Measurements from ENCODE around the gene SRP54.

SRP54 gene

DNA sequence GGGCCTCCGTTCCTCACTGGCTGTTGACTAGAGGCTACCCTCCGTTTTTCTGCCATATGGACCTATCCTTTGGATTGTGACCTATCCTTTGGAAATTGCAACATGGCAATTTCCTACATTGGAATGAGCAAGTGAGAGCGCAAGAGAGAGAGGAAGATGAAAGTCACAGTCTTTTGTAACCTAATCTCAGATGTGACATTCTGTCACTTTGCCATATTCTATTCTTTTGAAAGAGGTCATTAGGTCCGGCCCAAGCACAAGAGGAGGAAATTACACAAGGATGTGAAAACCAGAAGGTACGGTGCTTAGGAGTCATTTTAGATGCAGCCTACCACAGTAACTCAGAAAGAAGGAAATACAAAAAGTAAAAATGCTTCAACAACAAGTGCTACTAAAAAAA is 47.3 kb upstream of the SRP54 start (continued):
- no peak for TF ChIP-seq REPIN1 (tag by site-specific recombination; IDR thresholded peaks at IDR 0.05; ENCODE audit: low read depth)
- TF ChIP-seq, protein P1, sequence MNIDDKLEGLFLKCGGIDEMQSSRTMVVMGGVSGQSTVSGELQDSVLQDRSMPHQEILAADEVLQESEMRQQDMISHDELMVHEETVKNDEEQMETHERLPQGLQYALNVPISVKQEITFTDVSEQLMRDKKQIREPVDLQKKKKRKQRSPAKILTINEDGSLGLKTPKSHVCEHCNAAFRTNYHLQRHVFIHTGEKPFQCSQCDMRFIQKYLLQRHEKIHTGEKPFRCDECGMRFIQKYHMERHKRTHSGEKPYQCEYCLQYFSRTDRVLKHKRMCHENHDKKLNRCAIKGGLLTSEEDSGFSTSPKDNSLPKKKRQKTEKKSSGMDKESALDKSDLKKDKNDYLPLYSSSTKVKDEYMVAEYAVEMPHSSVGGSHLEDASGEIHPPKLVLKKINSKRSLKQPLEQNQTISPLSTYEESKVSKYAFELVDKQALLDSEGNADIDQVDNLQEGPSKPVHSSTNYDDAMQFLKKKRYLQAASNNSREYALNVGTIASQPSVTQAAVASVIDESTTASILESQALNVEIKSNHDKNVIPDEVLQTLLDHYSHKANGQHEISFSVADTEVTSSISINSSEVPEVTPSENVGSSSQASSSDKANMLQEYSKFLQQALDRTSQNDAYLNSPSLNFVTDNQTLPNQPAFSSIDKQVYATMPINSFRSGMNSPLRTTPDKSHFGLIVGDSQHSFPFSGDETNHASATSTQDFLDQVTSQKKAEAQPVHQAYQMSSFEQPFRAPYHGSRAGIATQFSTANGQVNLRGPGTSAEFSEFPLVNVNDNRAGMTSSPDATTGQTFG (tag by site-specific recombination; IDR thresholded peaks at IDR 0.05; ENCODE audit: borderline replicate concordance): no peak
- TF ChIP-seq ZNF140 (tag by site-specific recombination; IDR thresholded peaks at IDR 0.05): no peak
- TF ChIP-seq ZNF555 (tag by site-specific recombination; conservative IDR thresholded peaks at IDR 0.05): no peak
- no peak for TF ChIP-seq ZNF707 (tag by site-specific recombination; IDR thresholded peaks at IDR 0.05)
- no peak for TF ChIP-seq ZNF426 (tag by site-specific recombination; IDR thresholded peaks at IDR 0.05)
- TF ChIP-seq ZNF629 (tag by site-specific recombination; IDR thresholded peaks at IDR 0.05): no peak

DNA sequence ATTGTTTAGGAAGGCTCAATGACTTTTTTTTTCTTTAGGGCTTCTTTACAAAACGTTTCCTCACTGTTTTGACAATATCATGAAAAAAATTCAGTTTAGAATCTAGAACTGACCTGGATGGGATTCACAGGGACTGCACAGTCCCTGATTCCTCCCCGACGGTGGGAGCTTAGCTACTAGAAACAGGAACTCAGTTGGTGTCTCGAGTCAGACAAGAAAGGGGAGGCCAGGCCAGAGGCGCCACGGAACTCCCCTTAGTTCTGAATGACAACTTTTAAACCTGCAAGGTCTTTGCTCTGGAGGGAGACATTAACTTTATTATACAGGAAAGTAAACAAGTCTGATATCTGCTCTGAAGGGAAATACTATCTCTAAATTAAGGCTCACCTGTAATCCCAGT is 45.4 kb upstream of the SRP54 start:
- no peaks in the 10 kb centered on the region for H3K36me3 ChIP-seq (ENCODE audit: control insufficient read depth in 2 of 2, insufficient read depth in 1 of 2, low read length in 2 of 2)
- H3K9me3 ChIP-seq (ENCODE audit: control insufficient read depth, insufficient read depth, low read depth, low read length): no peaks in the 10 kb centered on the region
- POLR2A ChIA-PET: interaction anchor here (0.5 kb wide), 2 partner anchors 16 to 44 kb away, joined by 3 to 4 read pairs; no protein-coding TSS in a partner anchor
- TF ChIP-seq ZNF785 (tag by site-specific recombination; IDR thresholded peaks at IDR 0.05) (no peak), ZNF623 (tag by site-specific recombination; IDR thresholded peaks at IDR 0.05) (no peak), ZBTB7A (tag by site-specific recombination; IDR thresholded peaks at IDR 0.05; ENCODE audit: low read depth) (no peak), SCRT2 (tag by site-specific recombination; IDR thresholded peaks at IDR 0.05) (no peak), MEIS1 (CRISPR knock-in tag; IDR thresholded peaks at IDR 0.05; ENCODE audit: borderline replicate concordance) (no peak), HOXD13 (CRISPR knock-in tag; IDR thresholded peaks at IDR 0.05; ENCODE audit: borderline replicate concordance) (no peak)
- no peak overlapping the region for H3K4me3 ChIP-seq (ENCODE audit: low read depth, low read length)
- H3K4me1 ChIP-seq (ENCODE audit: control insufficient read depth, insufficient read depth, low read length): no peaks in the 10 kb centered on the region
- CTCF ChIA-PET: interaction anchor here (0.6 kb wide), 1 partner anchor 265 kb away, joined by 4 read pairs; no protein-coding TSS in a partner anchor
- no peak overlapping the region for H3K27ac ChIP-seq (ENCODE audit: extremely low read depth, low read depth, low read length)

DNA sequence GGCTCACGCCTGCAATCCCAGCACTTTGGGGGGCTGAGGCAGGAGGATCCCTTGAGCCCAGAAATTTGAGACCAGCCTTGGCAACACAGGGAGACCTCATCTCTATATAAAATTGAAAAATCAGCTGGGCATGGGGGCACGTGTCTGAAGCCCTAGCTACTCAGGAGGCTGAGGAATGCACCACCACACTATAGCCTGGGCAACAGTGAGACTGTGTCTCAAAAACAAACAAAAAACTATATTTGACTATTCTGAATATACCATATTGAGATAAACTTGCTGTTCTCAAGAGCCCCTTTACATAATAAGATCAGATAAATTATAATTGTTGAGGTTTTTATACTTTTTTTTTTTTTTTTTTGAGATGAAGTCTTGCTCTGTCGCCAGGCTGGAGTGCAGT is 44.9 kb upstream of the SRP54 start:
- no peak for TF ChIP-seq WT1 (tag by site-specific recombination; IDR thresholded peaks at IDR 0.05)
- no peak for TF ChIP-seq ZNF324 (tag by site-specific recombination; IDR thresholded peaks at IDR 0.05)
- TF ChIP-seq, protein P2, sequence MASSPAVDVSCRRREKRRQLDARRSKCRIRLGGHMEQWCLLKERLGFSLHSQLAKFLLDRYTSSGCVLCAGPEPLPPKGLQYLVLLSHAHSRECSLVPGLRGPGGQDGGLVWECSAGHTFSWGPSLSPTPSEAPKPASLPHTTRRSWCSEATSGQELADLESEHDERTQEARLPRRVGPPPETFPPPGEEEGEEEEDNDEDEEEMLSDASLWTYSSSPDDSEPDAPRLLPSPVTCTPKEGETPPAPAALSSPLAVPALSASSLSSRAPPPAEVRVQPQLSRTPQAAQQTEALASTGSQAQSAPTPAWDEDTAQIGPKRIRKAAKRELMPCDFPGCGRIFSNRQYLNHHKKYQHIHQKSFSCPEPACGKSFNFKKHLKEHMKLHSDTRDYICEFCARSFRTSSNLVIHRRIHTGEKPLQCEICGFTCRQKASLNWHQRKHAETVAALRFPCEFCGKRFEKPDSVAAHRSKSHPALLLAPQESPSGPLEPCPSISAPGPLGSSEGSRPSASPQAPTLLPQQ (tag by site-specific recombination; IDR thresholded peaks at IDR 0.05): no peak
- TF ChIP-seq ZNF211 (tag by site-specific recombination; IDR thresholded peaks at IDR 0.05; ENCODE audit: low read depth): no peak
- ChIA-PET POLR2A (interaction anchor here (0.5 kb wide), 2 partner anchors 15 to 43 kb away, joined by 3 to 4 read pairs; no protein-coding TSS in a partner anchor), CTCF (interaction anchor here (0.6 kb wide), 1 partner anchor 265 kb away, joined by 4 read pairs; no protein-coding TSS in a partner anchor)

DNA sequence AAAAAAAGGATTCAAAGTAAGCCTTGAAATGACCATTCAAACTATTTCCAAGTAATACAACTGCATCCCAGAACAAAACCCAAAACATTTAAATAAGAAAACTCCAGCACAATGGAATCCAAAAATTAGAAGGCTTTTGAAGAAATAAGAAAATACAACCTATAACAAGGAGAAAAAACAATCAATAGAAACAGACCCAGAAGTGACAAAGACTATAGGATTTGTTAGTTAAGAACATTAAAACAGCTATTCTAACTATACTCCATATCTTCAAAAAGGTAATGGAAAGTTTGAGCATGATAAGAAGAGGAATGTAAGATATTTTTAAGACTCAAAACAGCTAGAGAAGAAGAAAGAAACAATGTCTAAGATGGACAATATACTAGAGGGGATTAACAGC is 39.3 kb upstream of the SRP54 start:
- TF ChIP-seq KLF9 (tag by site-specific recombination; IDR thresholded peaks at IDR 0.05; ENCODE audit: low read depth): no peak
- TF ChIP-seq SETDB1 (IDR thresholded peaks at IDR 0.05; ENCODE audit: insufficient read length, low read length): peak; percentile 54
- Histone ChIP-seq H3K36me3 (ENCODE audit: control insufficient read depth in 2 of 2, insufficient read depth in 1 of 2, low read length in 2 of 2) (no peaks in the 10 kb centered on the region), H3K4me3 (ENCODE audit: low read depth, low read length) (no peak overlapping the region), H3K9me3 (ENCODE audit: control insufficient read depth, insufficient read depth, low read depth, low read length) (no peaks in the 10 kb centered on the region; the same call in 1 of the 2 replicates), H3K4me1 (ENCODE audit: control insufficient read depth, insufficient read depth, low read length) (no peaks in the 10 kb centered on the region), H3K27ac (ENCODE audit: extremely low read depth, low read depth, low read length) (no peak overlapping the region)
- CTCF ChIA-PET: no interaction called here
- POLR2A ChIA-PET: no interaction called here

More for the DNA sequence above, 44.9 kb upstream of the SRP54 start:
- Histone ChIP-seq H3K27ac (ENCODE audit: extremely low read depth, low read depth, low read length) (no peak overlapping the region), H3K4me3 (ENCODE audit: low read depth, low read length) (no peak overlapping the region), H3K4me1 (ENCODE audit: control insufficient read depth, insufficient read depth, low read length) (no peaks in the 10 kb centered on the region), H3K9me3 (ENCODE audit: control insufficient read depth, insufficient read depth, low read depth, low read length) (no peaks in the 10 kb centered on the region), H3K36me3 (ENCODE audit: control insufficient read depth in 2 of 2, insufficient read depth in 1 of 2, low read length in 2 of 2) (no peaks in the 10 kb centered on the region)
